PC-9 (cell line): ENCODE measurements around the gene INKA1. TPM values are rescaled to one million over a fixed set of nuclear protein-coding genes. Genes with fewer than 3 reads are reported as not detected.

Experiments used
- Bru-seq: library from RNA; stranded (reverse); fragments of 400-500 nt; gene quantifications from one replicate; lab custom pipeline; 2021; lab: Mats Ljungman, UMichigan
- BruChase-seq, 2 experiments: library from RNA; stranded (reverse); fragments of 400-500 nt; gene quantifications; one replicate each; lab custom pipeline; 2021; lab: Mats Ljungman, UMichigan
- BruUV-seq: library from RNA; stranded (reverse); fragments of 400-500 nt; replicated peaks from 2 replicates; lab custom pipeline; 2021; lab: Mats Ljungman, UMichigan
- CTCF ChIA-PET: fragments of 300-600 bp; sonication (Branson Sonifier 250); formaldehyde crosslinking; loops from one replicate; lab custom pipeline; 2022; ENCODE audit warnings: antibody characterized with exemption; lab: Charles Lee
- POLR2A ChIA-PET: fragments of 300-600 bp; sonication (Branson Sonifier 250); formaldehyde crosslinking; loops from one replicate; lab custom pipeline; 2022; ENCODE audit warnings: antibody characterized with exemption; ENCODE audit not compliant: unreplicated experiment; lab: Charles Lee
- DNase-seq, 2 experiments: peaks; one replicate each; pipeline versions ENCODE4 v3.0.0 to v3.0.0-alpha.2; 2015 to 2022; ENCODE audit warnings: mixed read lengths in 1 of 2
- H2AFZ ChIP-seq: fragments of 200-600 bp; sonication (generic); 2 replicates; pipeline ENCODE4 v1.8.1; 2017; ENCODE audit warnings: antibody characterized with exemption
- H3F3A ChIP-seq: fragments of 200-600 bp; sonication (generic); 2 replicates; pipeline ENCODE4 v1.8.1; 2017; ENCODE audit warnings: antibody characterized with exemption, mild to moderate bottlenecking, low read depth; ENCODE audit not compliant: insufficient read depth
- H3K27ac ChIP-seq: fragments of 200-600 bp; sonication (generic); 2 replicates; pipeline ENCODE4 v1.6.1; 2016; ENCODE audit warnings: mixed run types
- H3K27me3 ChIP-seq: fragments of 200-600 bp; sonication (generic); 2 replicates; pipeline ENCODE4 v1.6.1; 2016; ENCODE audit warnings: low read depth, mixed run types; ENCODE audit not compliant: insufficient read depth
- H3K36me3 ChIP-seq: fragments of 200-600 bp; sonication (generic); 2 replicates; pipeline ENCODE4 v1.6.1; 2016; ENCODE audit warnings: low read depth, mixed run types
- H3K4me1 ChIP-seq: fragments of 200-600 bp; sonication (generic); replicated peaks from 2 replicates; pipeline ENCODE4 v1.6.1; 2016; ENCODE audit warnings: mixed run types; ENCODE audit not compliant: insufficient read depth
- H3K4me2 ChIP-seq: fragments of 200-600 bp; sonication (generic); 2 replicates; pipeline ENCODE4 v1.6.1; 2017; ENCODE audit warnings: mixed run types
- H3K4me3 ChIP-seq: fragments of 200-600 bp; sonication (generic); 2 replicates; pipeline ENCODE4 v1.6.1; 2016; ENCODE audit warnings: mixed run types
- H3K79me2 ChIP-seq: fragments of 200-600 bp; sonication (generic); 2 replicates; pipeline ENCODE4 v1.6.1; 2017; ENCODE audit warnings: low read depth, mixed run types
- H3K9me2 ChIP-seq: fragments of 200-600 bp; sonication (generic); 2 replicates; pipeline ENCODE4 v1.8.1; 2017; ENCODE audit warnings: mild to moderate bottlenecking; ENCODE audit not compliant: insufficient read depth
- H3K9me3 ChIP-seq: fragments of 200-600 bp; sonication (generic); 2 replicates; pipeline ENCODE4 v1.8.1; 2016; ENCODE audit warnings: low read depth; ENCODE audit not compliant: insufficient read depth
- H4K20me1 ChIP-seq: fragments of 200-600 bp; sonication (generic); 2 replicates; pipeline ENCODE4 v1.8.1; 2017; ENCODE audit not compliant: insufficient read depth
- CTCF ChIP-seq: fragments of 200-600 bp; sonication (generic); conservative IDR thresholded peaks from 2 replicates; pipeline ENCODE4 v1.6.1; 2017; ENCODE audit warnings: mixed run types, antibody characterized with exemption, mild to moderate bottlenecking, moderate library complexity
- EZH2 ChIP-seq: fragments of 200-600 bp; sonication (generic); IDR thresholded peaks from 2 replicates; pipeline ENCODE4 v1.8.0; 2017; ENCODE audit warnings: antibody characterized with exemption, low read depth
- intact Hi-C: fragments of 100-400 bp; cut with micrococcal nuclease; formaldehyde crosslinking; loops from one replicate; pipeline ENCODE4 v1.10.0; 2022; ENCODE audit not compliant: unreplicated experiment
- long read RNA-seq: library from polyadenylated mRNA; stranded (forward); transcript quantifications from one replicate; pipeline ENCODE4 v2.0.0, GENCODE V29; 2022
- total RNA-seq: library from RNA; stranded (reverse); gene quantifications from 2 replicates; pipeline ENCODE4 v1.2.3, GENCODE V29; 2021

Gene INKA1
- 0.40 TPM in 1 of 2 replicates, not detected in the other for total RNA-seq
- Bru-seq, nascent RNA = not detected
- not detected for BruChase-seq, experiment 1, labeled RNA remaining after a 2-hour chase
- percentile 24 among the genes with signal in this experiment for BruChase-seq, experiment 2, labeled RNA remaining after a 6-hour chase
- long read RNA-seq, partial matches to known transcripts = 0 of 2 reads
- long read RNA-seq, other reads (novel, unspliced or antisense) = 0 of 2 reads

GRCh38 chr3:49802719-49803464 is at the start of gene INKA1:
INKA1 (plus strand) TSS chr3:49803261; CDS start chr3:49803393, 132 bp downstream.
- POLR2A ChIA-PET = interaction anchor here (0.5 to 0.8 kb wide), 6 partner anchors 8 to 1615 kb away, joined by 3 to 12 read pairs (median 4); partner anchors contain the start of gene CDC25A
- H3K9me3 ChIP-seq = no peaks in the 10 kb centered on the region
- intact Hi-C loops = loop anchor here (1.0 to 5.0 kb wide), 3 partner anchors 36 to 103 kb away; partner anchors contain the start of gene GMPPB
- no TSS peak for BruUV-seq
- peaks cover 11% of the 10 kb centered on the region; the same call in 1 of the 2 replicates for H3K4me1 ChIP-seq
- no peaks in the 10 kb centered on the region for H3K9me2 ChIP-seq
- peak within 1 kb of the TSS; percentile 96 for H3K4me2 ChIP-seq
- no peaks in the 10 kb centered on the region for H3K36me3 ChIP-seq
- peak within 1 kb of the TSS; percentile 96 for H2AFZ ChIP-seq
- no peaks in the 10 kb centered on the region; the same call in 1 of the 2 replicates for H3F3A ChIP-seq
- TF ChIP-seq EZH2 = no peak
- peak; percentile 81; the same call in 1 of the 2 replicates for TF ChIP-seq CTCF
- CTCF ChIA-PET = interaction anchor here (0.6 to 1.2 kb wide), 14 partner anchors 10 to 444 kb away, joined by 3 to 23 read pairs (median 4); partner anchors contain the start of gene BSN
- peaks cover 9% of the 10 kb centered on the region for H3K27me3 ChIP-seq
- H3K79me2 ChIP-seq = no peaks in the 10 kb centered on the region
- H3K27ac ChIP-seq = no peak within 1 kb of the TSS
- H3K4me3 ChIP-seq = peak within 1 kb of the TSS; percentile 84
- DNase-seq = peak; percentile 65 to 85
- no peaks in the 10 kb centered on the region; the same call in 1 of the 2 replicates for H4K20me1 ChIP-seq

GRCh38 chr3:49754536-49754935 is 48.5 kb upstream of the INKA1 start:
- no peaks in the 10 kb centered on the region for H3K9me3 ChIP-seq
- POLR2A ChIA-PET = no interaction called here
- H3K9me2 ChIP-seq = no peaks in the 10 kb centered on the region
- no peaks in the 10 kb centered on the region for H3K4me1 ChIP-seq
- no peak overlapping the region for H2AFZ ChIP-seq
- no peak overlapping the region for H3K27ac ChIP-seq
- DNase-seq = no peak
- H4K20me1 ChIP-seq = peaks cover 4% of the 10 kb centered on the region; the same call in 1 of the 2 replicates
- BruUV-seq = no TSS peak
- H3K79me2 ChIP-seq = peaks cover 30% of the 10 kb centered on the region
- intact Hi-C loops = no loop called here
- TF ChIP-seq EZH2 = no peak
- no peaks in the 10 kb centered on the region for H3K36me3 ChIP-seq
- H3K27me3 ChIP-seq = no peaks in the 10 kb centered on the region
- H3K4me2 ChIP-seq = no peak overlapping the region
- no peak overlapping the region for H3K4me3 ChIP-seq
- H3F3A ChIP-seq = no peaks in the 10 kb centered on the region
- CTCF ChIA-PET = no interaction called here

GRCh38 chr3:49756036-49756435 is 47.0 kb upstream of the INKA1 start:
- no peak overlapping the region for H2AFZ ChIP-seq
- H3K4me3 ChIP-seq = no peak overlapping the region
- TF ChIP-seq EZH2 = no peak
- no peak for TF ChIP-seq CTCF
- no peaks in the 10 kb centered on the region for H3K4me1 ChIP-seq
- peaks cover 4% of the 10 kb centered on the region; the same call in 1 of the 2 replicates for H4K20me1 ChIP-seq
- H3F3A ChIP-seq = no peaks in the 10 kb centered on the region
- CTCF ChIA-PET = no interaction called here
- peaks cover 35% of the 10 kb centered on the region for H3K79me2 ChIP-seq
- DNase-seq = no peak
- H3K27ac ChIP-seq = no peak overlapping the region
- no peaks in the 10 kb centered on the region for H3K9me3 ChIP-seq
- H3K36me3 ChIP-seq = no peaks in the 10 kb centered on the region
- no peaks in the 10 kb centered on the region for H3K9me2 ChIP-seq
- BruUV-seq = no TSS peak
- intact Hi-C loops = no loop called here
- H3K4me2 ChIP-seq = no peak overlapping the region
- H3K27me3 ChIP-seq = no peaks in the 10 kb centered on the region
- POLR2A ChIA-PET = interaction anchor here (0.5 to 0.6 kb wide), 2 partner anchors 9 to 24 kb away, joined by 9 to 13 read pairs; no protein-coding TSS in a partner anchor
